Fibroblast of pulmonary artery (primary cell): ENCODE data around the gene ZNF91.
"Not testable (repeated sequence)": the region's sequence is repeated elsewhere in the genome, so short reads cannot be mapped to it uniquely, and the experiment has no call there.

ENCODE experiments used
- DNase-seq: peaks from one replicate; pipeline ENCODE4 v3.0.0-alpha.2; 2010; ENCODE audit warnings: low read depth
- H3K4me3 ChIP-seq: replicated peaks from 2 replicates; pipeline ENCODE4 v1.5.1; 2011; ENCODE audit warnings: low read depth, mild to moderate bottlenecking, control low read depth, low read length, moderate library complexity
- CTCF ChIP-seq: IDR thresholded peaks from 2 replicates; pipeline ENCODE4 v1.5.1; 2011; ENCODE audit warnings: mild to moderate bottlenecking, control low read depth, low read length, inconsistent platforms; ENCODE audit errors: missing control alignments

Gene ZNF91

GRCh38 chr19:23382955-23383354 is 12.3 kb downstream of the ZNF91 start:
- H3K4me3 ChIP-seq: no peak overlapping the region
- no peak for DNase-seq

GRCh38 chr19:23381114-23381513 is 14.2 kb downstream of the ZNF91 start:
- H3K4me3 ChIP-seq: no peak overlapping the region
- TF ChIP-seq CTCF: no peak
- DNase-seq: no peak

More at GRCh38 chr19:23382955-23383354, 12.3 kb downstream of the ZNF91 start:
- TF ChIP-seq CTCF: no peak

- not testable (repeated sequence) for DNase-seq, H3K4me3 ChIP-seq
Observed at GRCh38 chr19:23379671-23380070, 15.6 kb downstream of the ZNF91 start.

GRCh38 chr19:23378948-23379347 is 16.3 kb downstream of the ZNF91 start:
- no peak overlapping the region for H3K4me3 ChIP-seq
- no peak for TF ChIP-seq CTCF
- DNase-seq: no peak

- TF ChIP-seq CTCF: no peak
- H3K4me3 ChIP-seq: no peak overlapping the region
- no peak for DNase-seq
Observed at GRCh38 chr19:23377276-23377675, 18.0 kb downstream of the ZNF91 start.

GRCh38 chr19:23366437-23366836 is 28.8 kb downstream of the ZNF91 start:
- no peak for DNase-seq
- no peak for TF ChIP-seq CTCF
- H3K4me3 ChIP-seq: no peak overlapping the region

GRCh38 chr19:23366031-23366430 is 29.2 kb downstream of the ZNF91 start:
- DNase-seq, H3K4me3 ChIP-seq: not testable (repeated sequence)

- DNase-seq: no peak
- TF ChIP-seq CTCF: no peak
- no peak overlapping the region for H3K4me3 ChIP-seq
Observed at GRCh38 chr19:23365222-23365621, 30.0 kb downstream of the ZNF91 start.

- not testable (repeated sequence) for H3K4me3 ChIP-seq, DNase-seq
Observed at GRCh38 chr19:23361843-23362242, 33.4 kb downstream of the ZNF91 start.
